GM18519 (cell line): ENCODE data around the gene ZBTB7C.

Experiments
- ATAC-seq: cut with Tn5 transposase; IDR thresholded peaks from one replicate; pipeline ENCODE4 v1.9.1; 2021; ENCODE audit warnings: mild to moderate bottlenecking, moderate library complexity; ENCODE audit not compliant: unreplicated experiment, low FRiP score

ZBTB7C gene

GRCh38 chr18:48356909-48357631, 52.1 kb downstream of the ZBTB7C start:
- ATAC-seq: no peak

- ATAC-seq: no peak
Measured at GRCh38 chr18:48356151-48356745, 52.9 kb downstream of the ZBTB7C start.

- no peak for ATAC-seq
Measured at GRCh38 chr18:48355276-48356115, 53.7 kb downstream of the ZBTB7C start.

DNA sequence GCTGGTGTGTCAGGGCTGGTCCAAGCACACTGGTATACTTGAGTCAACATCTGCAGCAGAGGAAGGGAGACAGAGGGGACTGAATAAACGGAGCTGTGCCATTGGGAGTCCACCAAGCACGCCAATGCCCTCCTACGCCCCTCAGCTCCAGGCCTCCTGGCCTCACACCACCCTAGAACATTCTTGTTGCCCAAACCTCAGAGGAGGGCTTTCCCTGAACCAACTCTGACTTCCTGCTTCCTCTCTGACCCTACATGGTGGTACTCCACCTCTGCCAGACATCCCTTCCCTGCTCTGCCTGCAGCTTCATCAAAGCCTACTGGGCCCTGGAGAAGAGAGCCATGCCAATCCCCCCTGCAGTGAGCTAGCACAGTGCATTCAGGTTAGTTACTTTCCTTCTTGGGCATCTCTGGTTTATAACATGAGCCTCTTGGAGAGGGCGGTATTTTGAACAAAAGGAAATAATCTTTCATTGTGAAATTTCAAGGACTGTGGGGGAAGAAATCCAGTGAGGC, 54.4 kb downstream of the ZBTB7C start:
- no peak for ATAC-seq

- no peak for ATAC-seq
Measured at GRCh38 chr18:48352051-48352755, 57.0 kb downstream of the ZBTB7C start.

GRCh38 chr18:48351216-48352050, 57.8 kb downstream of the ZBTB7C start:
- no peak for ATAC-seq

DNA sequence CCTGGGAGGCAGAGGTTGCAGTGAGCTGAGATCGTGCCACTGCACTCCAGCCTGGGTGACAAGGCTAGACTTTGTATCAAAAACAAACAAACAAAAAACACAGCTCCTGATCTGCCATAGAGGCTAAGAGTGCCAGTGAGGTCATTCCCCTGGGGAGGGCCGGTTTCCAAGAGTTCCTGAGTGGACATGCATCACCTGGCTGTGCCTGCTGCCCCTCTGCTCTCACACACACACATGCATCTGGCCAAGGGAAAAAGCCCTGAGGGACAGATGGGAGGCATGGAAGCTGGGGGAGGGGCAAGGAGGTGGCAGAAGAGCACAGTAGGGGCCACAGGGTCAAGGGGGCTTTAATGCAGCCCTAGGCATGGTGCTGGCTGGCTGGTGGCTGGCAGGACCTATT, 60.4 kb downstream of the ZBTB7C start:
- ATAC-seq: no peak

DNA sequence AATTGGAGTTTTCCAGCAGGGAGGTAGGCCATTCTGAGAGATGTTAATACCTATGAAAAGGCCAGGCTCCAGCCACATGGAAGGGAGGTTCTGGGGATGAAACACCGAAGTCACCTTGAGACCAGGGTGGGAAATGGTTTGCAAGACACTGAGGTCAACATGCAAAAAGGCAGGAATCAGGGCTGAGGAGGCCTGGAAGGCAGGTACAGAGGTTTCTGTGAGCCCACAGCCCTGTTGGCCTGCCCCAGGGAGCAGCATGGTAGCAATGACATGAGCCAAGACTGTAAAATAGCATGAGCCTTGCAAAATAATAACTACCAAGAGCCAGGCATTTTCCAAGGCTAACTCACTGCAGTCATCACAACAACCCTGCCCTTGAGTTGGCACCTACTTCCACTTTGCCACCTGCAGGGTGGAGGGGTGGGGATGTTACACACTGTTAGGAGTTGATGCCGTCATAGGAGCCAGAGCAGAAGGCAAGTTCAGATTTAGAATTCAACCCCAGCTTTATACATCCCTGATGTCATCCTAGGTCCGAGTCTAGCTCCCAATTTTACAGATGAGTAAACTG, 61.3 kb downstream of the ZBTB7C start:
- no peak for ATAC-seq

- no peak for ATAC-seq
Measured at GRCh38 chr18:48345596-48345995, 63.6 kb downstream of the ZBTB7C start.

- no peak for ATAC-seq
Measured at GRCh38 chr18:48342581-48342980, 66.6 kb downstream of the ZBTB7C start.

GRCh38 chr18:48342125-48342524, 67.1 kb downstream of the ZBTB7C start:
- no peak for ATAC-seq

DNA sequence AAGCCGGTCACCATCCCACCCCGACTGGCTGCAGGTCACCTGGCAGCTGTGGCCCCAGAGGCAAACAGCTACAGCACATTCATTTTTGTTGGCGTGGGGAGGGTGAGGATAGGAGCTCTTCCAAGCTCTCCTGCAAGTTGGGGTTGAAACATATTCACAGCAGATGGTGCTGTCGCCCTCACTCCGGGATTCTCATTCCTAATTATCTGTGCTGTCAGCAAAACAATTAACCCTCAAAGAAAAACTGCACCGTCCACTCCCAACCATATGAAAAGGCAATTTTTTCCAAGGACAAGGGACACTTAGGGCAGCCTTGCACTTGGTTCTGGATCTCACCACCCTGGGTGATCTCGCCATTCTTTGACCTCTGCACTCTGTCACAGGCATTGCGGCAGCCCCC, 68.6 kb downstream of the ZBTB7C start:
- no peak for ATAC-seq

DNA sequence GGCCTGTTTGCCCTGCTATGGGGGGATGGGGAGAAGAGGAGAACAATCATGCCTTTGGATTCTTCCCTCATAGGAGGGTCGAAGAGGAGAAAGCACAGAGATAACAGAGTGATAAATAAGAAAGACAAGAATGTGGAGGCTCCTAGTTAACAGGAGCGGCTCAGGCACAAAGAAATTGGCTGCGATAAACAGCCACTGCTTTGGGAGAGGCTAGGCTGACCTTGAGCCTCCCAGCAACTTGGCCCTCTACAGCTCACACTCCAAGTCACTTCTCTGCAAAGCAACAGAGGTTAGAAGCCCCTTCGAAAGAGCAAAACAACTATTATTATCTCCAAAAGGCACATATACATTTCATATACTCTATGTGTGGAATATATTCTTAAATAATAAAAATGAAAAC, 69.5 kb downstream of the ZBTB7C start:
- no peak for ATAC-seq

DNA sequence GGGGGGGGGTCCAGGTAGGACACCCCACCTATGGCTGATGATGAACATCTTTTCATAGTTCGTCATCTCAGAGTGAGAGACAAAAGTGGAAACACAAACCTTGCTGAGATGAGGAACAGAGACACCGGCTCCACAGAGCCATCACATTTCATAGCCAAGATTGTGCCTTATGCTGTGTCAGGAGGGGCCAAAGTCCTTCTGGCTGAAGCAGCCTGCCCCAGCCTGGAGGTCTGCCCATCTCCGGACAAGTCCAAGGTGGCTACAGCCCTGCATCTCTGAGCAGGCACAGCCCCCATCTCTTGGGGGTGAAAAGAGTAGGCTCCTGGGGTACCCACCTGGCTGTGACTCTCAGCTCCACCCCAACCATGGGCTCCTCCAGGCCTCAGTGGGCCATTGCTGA, 70.3 kb downstream of the ZBTB7C start:
- ATAC-seq: no peak

- ATAC-seq: no peak
Measured at GRCh38 chr18:48337053-48337452, 72.1 kb downstream of the ZBTB7C start.

- no peak for ATAC-seq
Measured at GRCh38 chr18:48336332-48336731, 72.9 kb downstream of the ZBTB7C start.

DNA sequence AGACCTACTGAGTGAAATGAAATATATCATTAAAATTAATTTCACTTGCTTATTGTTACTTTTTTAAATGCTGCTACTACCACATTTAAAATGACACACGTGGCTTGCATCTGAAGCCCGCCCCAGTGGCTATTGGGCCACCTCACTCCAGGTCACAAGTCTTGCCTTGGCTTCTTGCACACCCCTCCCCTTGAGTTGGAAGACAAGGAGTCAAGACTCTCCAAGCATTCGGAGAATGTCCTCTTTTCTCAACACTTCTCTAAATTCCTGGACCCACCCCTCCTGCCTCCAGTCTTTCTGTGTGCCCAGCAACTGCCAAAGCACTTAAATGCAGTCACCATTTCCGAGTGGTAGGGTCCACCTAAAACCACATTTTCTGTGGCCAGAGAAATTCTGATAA, 73.4 kb downstream of the ZBTB7C start:
- no peak for ATAC-seq

DNA sequence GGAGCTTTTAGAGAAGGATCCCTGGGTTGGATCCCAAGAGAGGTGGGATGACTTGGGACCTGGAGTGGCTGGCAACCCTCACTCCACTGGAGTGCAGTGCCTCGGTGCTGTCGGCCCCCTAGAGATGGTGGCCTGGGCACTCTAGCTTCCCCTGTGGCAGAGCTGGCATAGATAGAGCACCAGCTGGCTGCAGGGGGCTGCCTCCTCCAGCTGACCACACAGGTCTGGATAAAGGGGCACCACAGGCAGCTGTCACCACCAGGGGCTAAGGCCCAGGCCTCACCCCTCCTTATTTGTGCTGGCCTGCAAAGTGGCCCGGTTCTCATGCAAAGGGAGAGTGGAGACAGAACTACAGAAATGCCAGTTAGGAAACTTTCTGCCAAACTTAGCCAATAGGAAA, 74.3 kb downstream of the ZBTB7C start:
- ATAC-seq: no peak

DNA sequence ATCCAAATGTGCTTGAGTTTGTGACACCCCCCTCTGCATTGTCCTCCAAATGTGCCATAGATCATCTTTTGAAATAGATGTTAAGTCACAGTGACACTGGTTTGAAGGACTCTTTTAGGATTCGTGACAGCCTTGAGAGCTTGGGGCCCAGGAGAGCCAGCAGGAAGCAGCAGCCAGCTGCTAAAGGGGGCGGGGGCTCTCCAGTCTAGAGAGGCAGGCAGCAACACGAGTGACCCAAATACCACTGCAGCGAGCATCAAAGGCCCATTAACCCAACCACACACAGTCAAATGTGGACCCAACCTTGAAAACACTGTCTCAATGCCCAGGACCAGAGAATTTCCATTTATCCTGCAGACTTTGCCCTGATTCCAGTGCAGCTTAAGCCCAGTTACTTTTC, 75.6 kb downstream of the ZBTB7C start:
- no peak for ATAC-seq
